Panc1 (cell line): Measurements from ENCODE around the gene UBL5. TPM values are rescaled to one million over a fixed set of nuclear protein-coding genes. Genes with fewer than 3 reads are reported as not detected.

Source experiments
- ATAC-seq: fragments of 200-7000 bp; cut with Tn5 transposase; 2 replicates; pipeline ENCODE4 v1.9.1; 2020; ENCODE audit warnings: mild to moderate bottlenecking, moderate library complexity
- BruUV-seq: library from RNA; stranded (reverse); fragments of 400-500 nt; replicated peaks from 2 replicates; lab custom pipeline; 2021; lab: Mats Ljungman, UMichigan
- CTCF ChIA-PET: fragments of 300-600 bp; sonication (Branson Sonifier 250); formaldehyde crosslinking; loops from one replicate; lab custom pipeline; 2022; ENCODE audit warnings: antibody characterized with exemption; lab: Charles Lee
- POLR2A ChIA-PET: fragments of 300-600 bp; sonication (Branson Sonifier 250); formaldehyde crosslinking; loops from one replicate; lab custom pipeline; 2022; ENCODE audit warnings: antibody characterized with exemption; lab: Charles Lee
- DNase-seq: peaks from one replicate; pipeline ENCODE4 v3.0.0-alpha.2; 2010; ENCODE audit warnings: low read depth, low spot score
- H3K27ac ChIP-seq: 2 replicates; pipeline ENCODE4 v1.5.1; 2011; ENCODE audit warnings: mild to moderate bottlenecking, low read length, inconsistent platforms
- H3K27me3 ChIP-seq: fragments of 200-500 bp; sonication (Bioruptor generic); 2 replicates; pipeline ENCODE4 v1.6.0; 2014; ENCODE audit warnings: low read length, inconsistent platforms; ENCODE audit not compliant: control insufficient read depth, insufficient read depth
- H3K36me3 ChIP-seq: fragments of 200-500 bp; sonication (Bioruptor generic); 2 replicates; pipeline ENCODE4 v1.5.1; 2014; ENCODE audit warnings: inconsistent platforms, mild to moderate bottlenecking, low read length, moderate library complexity; ENCODE audit not compliant: control insufficient read depth, insufficient read depth
- H3K4me1 ChIP-seq: 2 replicates; pipeline ENCODE4 v1.5.1; 2011; ENCODE audit warnings: inconsistent platforms, mild to moderate bottlenecking, low read length, moderate library complexity; ENCODE audit not compliant: control insufficient read depth, insufficient read depth
- H3K4me3 ChIP-seq, 2 experiments: 2 replicates each; pipeline ENCODE4 v1.5.1; 2011 to 2012; ENCODE audit warnings: low read depth in 2 of 2, low read length in 2 of 2, mild to moderate bottlenecking in 2 of 2, inconsistent platforms in 1 of 2, moderate library complexity in 1 of 2
- H3K9me3 ChIP-seq: fragments of 200-500 bp; sonication (Bioruptor generic); 2 replicates; pipeline ENCODE4 v1.5.1; 2014; ENCODE audit warnings: low read depth, mild to moderate bottlenecking, inconsistent platforms, low read length, moderate library complexity; ENCODE audit not compliant: control insufficient read depth, insufficient read depth
- CTCF ChIP-seq: fragments of 450-650 bp; IDR thresholded peaks from 2 replicates; pipeline ENCODE4 v1.5.1; 2017; ENCODE audit warnings: mild to moderate bottlenecking
- POLR2AphosphoS5 ChIP-seq: IDR thresholded peaks from 2 replicates; pipeline ENCODE4 v1.6.1; 2012; ENCODE audit warnings: mild to moderate bottlenecking, low read depth, low read length, moderate library complexity
- REST ChIP-seq, 2 experiments: IDR thresholded peaks; 2 replicates each; pipeline ENCODE4 v1.6.1; 2011 to 2012; ENCODE audit warnings: low read depth in 2 of 2, control low read depth in 1 of 2, low read length in 1 of 2, mild to moderate bottlenecking in 1 of 2, moderate library complexity in 1 of 2; ENCODE audit not compliant: insufficient read depth in 1 of 2
- SIN3A ChIP-seq: IDR thresholded peaks from 2 replicates; pipeline ENCODE4 v1.6.1; 2012; ENCODE audit warnings: low read depth, mild to moderate bottlenecking, low read length, moderate library complexity, borderline replicate concordance; ENCODE audit not compliant: insufficient read depth
- TCF7L2 ChIP-seq: IDR thresholded peaks from 2 replicates; pipeline ENCODE4 v1.6.1; 2011; ENCODE audit warnings: mild to moderate bottlenecking, low read depth, low read length, inconsistent platforms
- in situ Hi-C: cut with HindIII; loops from 2 replicates; pipeline ENCODE4 v1.10.0; 2016; ENCODE audit warnings: low sequenced_read_pairs, low pct_unique_long_range_greater_than_20kb
- intact Hi-C: fragments of 100-400 bp; cut with micrococcal nuclease; formaldehyde crosslinking; loops from one replicate; pipeline ENCODE4 v1.10.0; 2022; ENCODE audit not compliant: unreplicated experiment
- total RNA-seq: library from RNA; stranded (reverse); gene quantifications from one replicate; pipeline ENCODE4 v1.2.1, GENCODE V29; 2021; ENCODE audit not compliant: unreplicated experiment

The UBL5 gene
- total RNA-seq, 1 experiment from 2014 or later, result 379 TPM

- H3K27ac ChIP-seq, result no peak overlapping the region
- CTCF ChIA-PET, result interaction anchor here (0.6 kb wide), 1 partner anchor 44 kb away, joined by 4 read pairs; no protein-coding TSS in a partner anchor
- in situ Hi-C loops, result no loop called here
- no peak for ATAC-seq
- BruUV-seq, result no TSS peak
- no peak for DNase-seq
- intact Hi-C loops, result no loop called here
- no peak overlapping the region for H3K4me3 ChIP-seq
- H3K27me3 ChIP-seq, result no peaks in the 10 kb centered on the region
- TF ChIP-seq REST (IDR thresholded peaks at IDR 0.05; ENCODE audit: insufficient read depth in 1 of 2, low read depth in 2 of 2, low read length in 1 of 2) (no peak), TCF7L2 (no peak), SIN3A (no peak), CTCF (no peak), POLR2AphosphoS5 (no peak)
- H3K36me3 ChIP-seq, result no peaks in the 10 kb centered on the region
- peaks cover 3% of the 10 kb centered on the region; the same call in 1 of the 2 replicates for H3K4me1 ChIP-seq
- POLR2A ChIA-PET, result no interaction called here
- no peaks in the 10 kb centered on the region for H3K9me3 ChIP-seq
Observed at GRCh38 chr19:9875031-9875627, 47.4 kb downstream of the UBL5 start.

GRCh38 chr19:9875796-9876195, 48.1 kb downstream of the UBL5 start:
- in situ Hi-C loops, result no loop called here
- CTCF ChIA-PET, result no interaction called here

More at GRCh38 chr19:9875796-9876195, 48.1 kb downstream of the UBL5 start:
- ATAC-seq (no peak), DNase-seq (no peak)
- H3K9me3 ChIP-seq, result no peaks in the 10 kb centered on the region
- no peaks in the 10 kb centered on the region for H3K27me3 ChIP-seq
- no peak overlapping the region for H3K4me3 ChIP-seq
- TF ChIP-seq CTCF (no peak), POLR2AphosphoS5 (no peak), TCF7L2 (no peak), REST (IDR thresholded peaks at IDR 0.05; ENCODE audit: insufficient read depth in 1 of 2, low read depth in 2 of 2, low read length in 1 of 2) (no peak), SIN3A (no peak)
- intact Hi-C loops, result no loop called here
- POLR2A ChIA-PET, result interaction anchor here (0.6 kb wide), 1 partner anchor 51 kb away, joined by 5 read pairs; no protein-coding TSS in a partner anchor
- peaks cover 3% of the 10 kb centered on the region; the same call in 1 of the 2 replicates for H3K4me1 ChIP-seq
- BruUV-seq, result no TSS peak
- no peak overlapping the region for H3K27ac ChIP-seq
- no peaks in the 10 kb centered on the region for H3K36me3 ChIP-seq
